NCI-H1436 (cell line): ENCODE measurements around the gene CASQ2.

Experiments used
- DNase-seq: peaks from one replicate; lab custom pipeline; 2025; lab: John Stamatoyannopoulos, UW

CASQ2 gene

DNA sequence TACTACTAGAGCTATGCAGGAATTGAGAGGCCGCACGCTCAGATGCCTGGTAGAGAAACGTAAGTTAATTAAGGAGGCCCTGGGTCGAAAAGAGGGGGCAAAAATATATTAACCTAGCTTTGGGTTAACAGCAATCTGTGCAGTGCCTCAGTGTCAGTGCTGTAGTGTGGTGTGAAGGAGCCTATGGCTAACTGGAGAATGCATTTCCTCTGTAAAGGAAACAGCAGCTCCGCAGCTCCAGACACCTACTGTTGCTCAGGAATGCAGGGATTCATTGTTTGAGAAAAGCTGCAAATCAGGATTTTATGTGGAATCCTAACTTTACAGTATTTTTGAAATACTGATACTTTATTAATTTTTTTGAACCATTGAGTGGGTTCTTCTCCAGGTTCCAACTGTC is 108.4 kb downstream of the CASQ2 start:
- DNase-seq: no peak

DNA sequence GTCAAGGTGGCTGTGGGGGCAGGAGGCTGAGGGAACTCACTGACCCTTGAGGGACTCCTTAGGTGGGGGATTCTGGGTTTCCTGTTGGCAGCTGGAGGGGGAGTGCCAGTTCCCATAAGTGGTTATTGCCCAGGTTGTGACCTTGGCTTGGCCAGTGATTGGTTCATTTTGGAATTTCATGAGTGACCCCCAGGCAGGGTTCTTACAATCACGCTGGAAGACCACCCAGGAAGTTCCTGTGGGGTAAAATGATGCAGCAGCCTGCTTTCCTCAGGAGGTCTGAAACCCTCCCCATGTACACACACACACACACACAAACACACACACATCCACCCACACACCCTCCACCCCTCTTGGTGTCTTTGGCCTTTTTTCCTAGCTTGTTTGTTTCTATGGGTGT is 109.9 kb downstream of the CASQ2 start:
- no peak for DNase-seq

DNA sequence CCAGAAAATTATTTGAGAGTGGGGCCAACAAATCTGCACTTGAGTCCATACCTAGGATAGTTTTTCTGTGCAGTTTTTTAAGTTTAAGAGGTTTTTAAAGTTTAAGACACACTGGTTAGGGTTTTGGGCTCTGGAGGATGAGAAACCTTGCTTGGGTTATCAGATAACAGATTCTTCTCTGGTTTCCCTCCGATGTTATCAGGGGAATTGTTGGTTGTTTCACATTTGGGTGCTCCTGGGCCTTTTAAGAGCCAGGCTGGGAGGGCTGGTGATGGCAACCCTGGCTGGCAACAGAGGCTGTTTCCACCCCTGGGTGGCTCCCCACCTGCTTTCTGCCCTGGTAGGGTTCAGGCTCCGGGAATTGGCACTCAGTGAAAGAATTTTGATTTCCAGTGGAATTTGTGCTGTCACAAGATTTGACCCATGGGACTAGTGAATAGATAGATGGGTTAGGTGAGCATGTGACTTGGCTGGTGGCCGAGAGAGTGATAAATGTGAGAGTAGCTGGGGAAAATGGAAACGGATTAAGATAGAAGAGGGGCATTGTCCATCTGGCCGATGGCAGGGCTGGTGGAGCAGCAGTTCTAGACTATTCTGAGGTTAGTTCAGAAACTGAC is 111.9 kb downstream of the CASQ2 start:
- DNase-seq: no peak

DNA sequence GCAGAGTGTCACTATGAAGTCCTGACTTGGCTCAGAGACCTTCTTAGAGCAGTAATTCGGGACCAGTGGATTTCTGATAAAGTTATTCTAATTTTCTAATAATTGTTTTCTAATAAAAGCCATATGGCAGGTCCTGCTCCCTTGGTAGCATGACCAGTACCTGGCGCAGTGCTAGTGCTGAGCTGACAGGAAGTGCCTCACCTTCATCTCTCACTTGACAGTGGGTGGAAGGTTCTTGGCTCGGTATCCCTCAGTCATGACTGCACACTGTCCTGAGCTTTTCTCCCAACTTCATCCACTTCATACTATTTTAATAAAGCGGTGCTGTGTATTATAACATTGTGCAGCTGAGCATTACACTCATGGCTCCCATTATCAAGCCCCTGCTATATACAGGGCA is 112.6 kb downstream of the CASQ2 start:
- no peak for DNase-seq

DNA sequence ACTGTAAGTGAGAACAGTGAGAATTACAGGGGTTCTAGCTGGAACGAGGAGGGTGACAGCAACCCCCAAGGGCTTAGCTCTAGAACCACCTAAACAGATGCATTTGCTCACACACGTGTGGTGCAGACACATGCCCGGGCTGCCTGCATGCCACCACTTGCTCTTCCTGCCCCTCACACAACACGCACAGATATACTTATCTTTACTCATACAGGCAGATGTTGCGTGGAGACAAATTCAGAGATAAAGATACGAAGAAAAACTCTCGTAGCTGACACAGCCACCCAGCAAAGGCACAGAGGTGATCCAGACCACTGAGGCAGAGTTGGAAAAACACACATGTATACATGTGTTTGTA is 113.2 kb downstream of the CASQ2 start:
- no peak for DNase-seq

DNA sequence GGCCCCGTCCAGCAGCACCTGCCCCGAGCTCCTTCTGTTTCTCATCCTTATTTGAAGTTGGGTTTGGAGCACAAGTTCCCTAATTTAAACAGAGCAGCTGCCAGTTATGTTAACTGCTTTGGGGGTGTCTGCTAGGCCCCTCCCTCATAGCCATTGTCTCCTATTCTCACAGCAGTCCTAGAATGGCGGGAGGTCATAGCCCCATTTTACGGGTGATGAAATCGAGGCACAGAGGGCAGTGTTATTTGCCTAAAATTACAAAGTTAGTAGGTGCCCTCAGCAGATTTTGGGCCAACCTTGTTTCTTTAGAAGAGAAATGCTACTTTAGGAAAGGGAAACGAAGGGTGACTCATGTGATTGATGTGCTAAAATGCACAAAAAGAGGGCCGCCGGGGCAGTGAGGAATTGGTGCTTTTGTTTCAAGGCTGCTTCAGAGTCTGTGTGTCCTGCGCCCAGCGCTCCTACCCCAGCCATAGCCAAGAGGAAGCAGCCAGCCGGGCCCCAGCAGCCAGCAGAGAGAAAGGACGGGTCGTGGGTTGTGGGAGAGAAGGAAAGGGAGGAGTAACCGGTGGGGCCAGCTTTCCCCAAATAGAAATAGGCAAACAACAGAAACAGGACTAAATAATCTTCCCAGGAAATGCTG is 113.7 kb downstream of the CASQ2 start:
- no peak for DNase-seq

DNA sequence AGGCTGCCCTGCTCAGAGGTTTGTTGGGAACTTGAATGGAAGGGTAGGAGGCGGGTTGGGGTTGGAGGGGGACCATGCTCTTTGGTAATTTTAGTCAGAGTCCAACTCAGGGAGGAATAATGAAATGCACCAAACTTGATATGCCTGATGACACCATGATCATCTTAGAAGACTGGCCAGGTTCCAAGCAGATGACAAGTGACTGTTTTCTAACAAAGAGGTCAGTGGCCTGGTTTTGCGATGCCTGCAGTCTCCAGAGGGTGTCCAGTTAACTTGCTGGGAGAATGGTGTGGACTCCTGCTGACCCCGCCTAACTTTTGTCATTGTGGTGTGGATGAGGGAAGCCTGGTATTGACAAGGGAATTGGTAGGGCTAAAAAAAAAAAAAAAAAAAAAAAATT is 114.4 kb downstream of the CASQ2 start:
- DNase-seq: no peak

DNA sequence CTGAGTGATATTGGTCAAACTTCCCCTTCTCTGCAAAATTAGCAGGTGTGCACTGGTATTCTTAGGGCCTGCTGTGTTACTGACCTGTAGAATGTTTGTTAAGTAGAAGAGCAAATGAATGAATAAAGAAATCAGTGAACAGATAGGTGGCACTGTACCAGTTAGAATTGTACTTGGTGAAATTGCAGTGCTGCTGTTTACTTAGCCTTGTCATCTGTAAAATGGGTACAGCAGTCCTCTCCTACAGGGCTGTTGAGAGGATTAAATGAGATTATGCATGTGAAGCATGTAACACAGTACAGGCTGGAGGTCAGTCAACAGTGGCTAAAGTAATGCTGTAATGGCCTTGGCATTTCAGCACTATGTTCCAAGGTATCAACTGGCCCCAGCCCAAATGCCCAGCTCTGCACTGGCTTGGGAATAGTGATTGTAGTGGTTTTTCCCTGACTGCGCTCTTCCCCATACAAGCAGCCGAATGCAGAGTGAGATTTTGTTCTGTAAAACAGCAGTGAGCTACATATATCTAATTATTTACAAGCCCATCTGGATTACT is 116.2 kb downstream of the CASQ2 start:
- no peak for DNase-seq

DNA sequence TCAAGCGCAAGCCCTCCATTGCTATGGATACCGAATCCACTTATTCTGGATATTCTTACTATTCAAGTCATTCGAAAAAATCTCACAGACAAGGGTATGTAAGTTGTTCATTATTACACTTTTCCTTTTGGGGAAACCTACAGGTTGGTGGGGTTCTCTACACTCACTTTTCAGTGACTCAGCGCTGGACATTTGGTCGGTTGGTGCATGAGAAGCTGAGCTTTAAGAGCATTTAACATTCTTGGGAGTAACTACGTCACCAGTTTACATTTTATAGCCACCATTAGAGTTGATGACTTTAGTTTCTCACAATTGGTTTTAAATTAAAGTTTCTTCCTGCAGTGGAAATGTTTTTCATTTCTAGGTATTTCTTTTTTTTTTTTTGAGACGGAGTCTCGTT is 117.1 kb downstream of the CASQ2 start:
- DNase-seq: no peak

DNA sequence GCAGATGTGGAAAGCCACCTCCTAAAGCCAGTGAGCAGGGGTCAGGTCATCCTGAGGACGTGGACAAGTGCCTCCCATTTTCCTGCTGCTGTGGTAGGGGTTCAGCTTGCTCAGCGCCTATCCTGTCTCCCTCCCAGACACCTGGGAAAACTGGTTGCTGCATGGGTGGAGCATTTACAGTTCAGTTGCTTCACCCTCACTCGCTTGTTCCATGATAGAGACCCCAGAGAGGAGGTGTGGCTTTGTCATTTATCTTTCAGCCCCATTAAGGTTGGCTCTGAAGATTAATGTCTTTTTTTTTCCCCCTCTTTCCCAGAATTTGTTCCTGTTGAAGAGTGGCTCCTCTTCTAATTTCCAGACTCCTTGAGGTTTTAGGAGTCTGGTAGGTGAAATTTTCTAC is 117.6 kb downstream of the CASQ2 start:
- no peak for DNase-seq
